ENCODE measurements around the gene CSRP1. TPM values are rescaled to one million over a fixed set of nuclear protein-coding genes. Genes with fewer than 3 reads are reported as not detected.

CSRP1 gene
- total and polyA plus RNA-seq, 7 donors: 14.7 to 27.7 (median 23.2) TPM

DNA sequence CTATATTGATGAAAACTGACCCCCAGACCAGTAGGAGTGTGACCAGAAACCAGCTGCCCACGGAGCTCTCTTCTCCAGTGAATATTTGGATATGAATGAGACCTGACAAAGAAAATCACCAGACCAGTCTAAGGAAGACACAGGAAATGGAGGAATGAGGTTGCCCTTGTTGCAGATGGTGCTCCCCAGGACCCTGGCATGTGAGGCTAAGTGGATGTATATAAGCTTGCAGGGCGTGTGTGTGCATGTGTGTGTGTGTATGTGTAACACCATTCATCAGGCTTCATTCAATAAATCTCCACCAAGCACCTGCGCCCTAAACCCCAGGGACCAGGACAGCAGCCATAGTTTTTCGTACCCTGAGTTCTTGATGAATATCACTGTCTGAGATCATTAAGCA is 52.3 kb downstream of the CSRP1 start:
- Histone ChIP-seq H3K4me1 (peaks cover 45% of the 10 kb centered on the region), H3K4me3 (no peak overlapping the region), H3K9me3 (no peaks in the 10 kb centered on the region), H3K27me3 (ENCODE audit: insufficient read depth in 3 of 3, low read length in 2 of 3) (peaks cover 0 to 1% (median 0%) of the 10 kb centered on the region in 3 donors), H3K27ac (peak overlapping the region; percentile 95), H3K36me3 (ENCODE audit: insufficient read depth in 1 of 2, low read depth in 1 of 2) (no peaks in the 10 kb centered on the region)
- TF ChIP-seq, protein P1, sequence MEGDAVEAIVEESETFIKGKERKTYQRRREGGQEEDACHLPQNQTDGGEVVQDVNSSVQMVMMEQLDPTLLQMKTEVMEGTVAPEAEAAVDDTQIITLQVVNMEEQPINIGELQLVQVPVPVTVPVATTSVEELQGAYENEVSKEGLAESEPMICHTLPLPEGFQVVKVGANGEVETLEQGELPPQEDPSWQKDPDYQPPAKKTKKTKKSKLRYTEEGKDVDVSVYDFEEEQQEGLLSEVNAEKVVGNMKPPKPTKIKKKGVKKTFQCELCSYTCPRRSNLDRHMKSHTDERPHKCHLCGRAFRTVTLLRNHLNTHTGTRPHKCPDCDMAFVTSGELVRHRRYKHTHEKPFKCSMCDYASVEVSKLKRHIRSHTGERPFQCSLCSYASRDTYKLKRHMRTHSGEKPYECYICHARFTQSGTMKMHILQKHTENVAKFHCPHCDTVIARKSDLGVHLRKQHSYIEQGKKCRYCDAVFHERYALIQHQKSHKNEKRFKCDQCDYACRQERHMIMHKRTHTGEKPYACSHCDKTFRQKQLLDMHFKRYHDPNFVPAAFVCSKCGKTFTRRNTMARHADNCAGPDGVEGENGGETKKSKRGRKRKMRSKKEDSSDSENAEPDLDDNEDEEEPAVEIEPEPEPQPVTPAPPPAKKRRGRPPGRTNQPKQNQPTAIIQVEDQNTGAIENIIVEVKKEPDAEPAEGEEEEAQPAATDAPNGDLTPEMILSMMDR (IDR thresholded peaks at IDR 0.05): no peak
- intact Hi-C loops (cut with DNase I): no loop called here
- 77 to 87% (median 84%) methylated on average over 4 of the region's 4 CpGs for WGBS, 3 donors
- ATAC-seq (no peak), DNase-seq (no peak)

DNA sequence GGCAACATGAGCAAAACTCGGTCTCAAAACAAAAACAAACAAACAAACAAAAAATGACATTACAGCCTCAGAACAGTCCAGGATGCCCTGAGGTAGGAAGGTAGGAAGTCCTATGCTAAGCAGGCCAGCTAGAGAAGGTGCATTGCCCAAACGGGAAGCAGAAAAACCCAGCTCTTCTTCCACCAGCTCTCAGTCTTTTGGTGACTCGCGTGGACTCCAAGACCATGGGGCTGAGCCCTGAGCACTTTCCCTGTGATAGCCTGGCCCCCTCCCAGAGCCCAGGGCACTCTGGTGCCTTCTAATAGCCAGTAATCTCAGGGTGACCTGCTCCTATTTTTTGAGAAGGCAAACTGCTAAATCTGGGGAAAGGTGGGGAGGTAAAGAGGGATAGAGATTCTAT is 54.1 kb downstream of the CSRP1 start:
- 61 to 74% (median 68%) methylated on average over 4 of the region's 4 CpGs for WGBS, 3 donors
- Histone ChIP-seq H3K9me3 (no peaks in the 10 kb centered on the region), H3K4me3 (no peak overlapping the region), H3K27ac (no peak overlapping the region), H3K36me3 (ENCODE audit: insufficient read depth in 1 of 2, low read depth in 1 of 2) (no peaks in the 10 kb centered on the region), H3K4me1 (peaks cover 46% of the 10 kb centered on the region), H3K27me3 (ENCODE audit: insufficient read depth in 3 of 3, low read length in 2 of 3) (peaks cover 0 to 1% (median 0%) of the 10 kb centered on the region in 3 donors)
- ATAC-seq: no peak
- DNase-seq: no peak
- TF ChIP-seq, protein P1 (IDR thresholded peaks at IDR 0.05): no peak
- intact Hi-C loops (cut with DNase I): no loop called here

DNA sequence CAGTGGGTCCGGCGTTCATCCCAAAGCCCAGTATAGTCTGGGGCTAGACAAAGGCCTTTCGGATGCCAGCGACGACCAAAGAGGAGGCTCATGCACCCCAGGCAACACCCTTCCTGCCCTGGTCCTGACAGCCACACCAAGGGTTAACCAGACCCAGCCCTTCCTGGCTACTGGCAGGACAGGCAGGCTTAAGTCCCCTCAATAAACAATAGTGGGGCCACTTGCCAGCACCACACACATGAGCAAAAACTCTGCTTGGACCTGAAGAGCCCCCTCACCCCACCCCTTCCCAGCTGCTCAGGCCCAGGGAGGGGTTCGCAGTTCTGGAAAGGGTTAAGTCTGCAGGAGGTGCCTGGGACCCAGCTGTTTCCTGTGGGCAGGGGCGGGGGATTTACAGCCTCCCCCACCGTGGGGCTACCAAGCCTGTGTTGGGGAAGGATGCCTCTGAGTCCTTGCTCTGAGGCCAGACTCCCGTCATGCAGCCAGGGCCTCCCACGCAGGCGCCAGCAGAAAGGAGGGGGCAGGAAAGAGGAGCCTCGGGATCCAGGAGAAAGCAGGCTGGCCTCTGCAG is 56.1 kb downstream of the CSRP1 start:
- intact Hi-C loops (cut with DNase I): no loop called here
- WGBS, 3 donors: 30 to 33% (median 32%) methylated on average over 12 of the region's 12 CpGs
- Histone ChIP-seq H3K4me3 (no peak overlapping the region), H3K9me3 (no peaks in the 10 kb centered on the region), H3K4me1 (peaks cover 29% of the 10 kb centered on the region), H3K27me3 (ENCODE audit: insufficient read depth in 3 of 3, low read length in 2 of 3) (peaks cover 0 to 1% (median 0%) of the 10 kb centered on the region in 3 donors), H3K27ac (no peak overlapping the region), H3K36me3 (ENCODE audit: insufficient read depth in 1 of 2, low read depth in 1 of 2) (no peaks in the 10 kb centered on the region)
- peak; percentile 74 to 77 for DNase-seq
- TF ChIP-seq, protein P1 (IDR thresholded peaks at IDR 0.05): no peak
- ATAC-seq: peak in 3 of 4 donors; percentile 25 to 67 (median 29)

DNA sequence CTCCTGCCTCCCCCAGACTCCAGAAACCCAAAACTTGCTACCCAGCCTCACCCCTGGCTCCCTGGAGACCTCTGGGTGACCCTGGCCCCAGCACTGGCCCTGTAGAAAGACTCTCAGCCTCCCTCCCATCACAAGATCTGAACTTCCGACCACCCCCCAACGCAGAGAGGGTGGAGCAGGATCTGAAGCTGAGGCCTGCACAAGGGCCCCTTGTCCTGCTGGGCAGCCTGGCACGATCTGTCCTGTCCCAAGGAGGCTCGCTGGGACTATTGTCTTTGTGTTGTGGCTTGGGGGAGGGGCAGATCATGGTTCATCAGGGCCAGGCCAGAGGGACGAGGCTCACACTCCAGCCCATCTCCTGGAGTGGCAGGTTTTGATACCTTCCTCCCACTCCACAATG is 57.9 kb downstream of the CSRP1 start:
- Histone ChIP-seq H3K36me3 (ENCODE audit: insufficient read depth in 1 of 2, low read depth in 1 of 2) (no peaks in the 10 kb centered on the region), H3K27ac (peak overlapping the region; percentile 46), H3K4me1 (peaks cover 21% of the 10 kb centered on the region), H3K9me3 (no peaks in the 10 kb centered on the region), H3K27me3 (ENCODE audit: insufficient read depth in 3 of 3, low read length in 2 of 3) (peaks cover 0 to 1% (median 0%) of the 10 kb centered on the region in 3 donors), H3K4me3 (no peak overlapping the region)
- ATAC-seq: no peak
- TF ChIP-seq, protein P1 (IDR thresholded peaks at IDR 0.05): no peak
- no peak for DNase-seq
- WGBS, 3 donors: 59 to 72% (median 60%) methylated on average over 5 of the region's 5 CpGs
- intact Hi-C loops (cut with DNase I): loop anchor here (2.0 to 5.0 kb wide), 3 partner anchors 32 to 64 kb away; no protein-coding TSS in a partner anchor

Measured in psoas muscle (tissue), 8 donors.